ENCODE results near the gene IMP3.
A peak's percentile ranks its signal among the peaks of the same experiment; 100 is the strongest.
"Not testable (repeated sequence)": the region's sequence is repeated elsewhere in the genome, so short reads cannot be mapped to it uniquely, and the experiment has no call there.

The IMP3 gene

GRCh38 chr15:75639709-75640482, at the start of gene IMP3:
Gene IMP3, minus strand, starts transcription at chr15:75640224. Its CDS starts 56 bp downstream, at chr15:75640168.
- peak; percentile 94 for DNase-seq

GRCh38 chr15:75689429-75689828, 49.4 kb upstream of the IMP3 start:
- DNase-seq = not testable (repeated sequence)

- no peak for DNase-seq
Observed at GRCh38 chr15:75688831-75689230, 48.8 kb upstream of the IMP3 start.

- no peak for DNase-seq
Observed at GRCh38 chr15:75688278-75688557, 48.2 kb upstream of the IMP3 start.

GRCh38 chr15:75687486-75688277, 47.7 kb upstream of the IMP3 start:
- DNase-seq = no peak

- DNase-seq = not testable (repeated sequence)
Observed at GRCh38 chr15:75686212-75686642, 46.2 kb upstream of the IMP3 start.

GRCh38 chr15:75685195-75685594, 45.2 kb upstream of the IMP3 start:
- DNase-seq = no peak

- DNase-seq = no peak
Observed at GRCh38 chr15:75684648-75685047, 44.6 kb upstream of the IMP3 start.

GRCh38 chr15:75683646-75684312, 43.8 kb upstream of the IMP3 start:
- DNase-seq = not testable (repeated sequence)

GRCh38 chr15:75682181-75683135, 42.4 kb upstream of the IMP3 start:
- no peak for DNase-seq

GRCh38 chr15:75680007-75680789, 40.2 kb upstream of the IMP3 start:
- no peak for DNase-seq

GRCh38 chr15:75678324-75678690, 38.3 kb upstream of the IMP3 start:
- DNase-seq = not testable (repeated sequence)

GRCh38 chr15:75677465-75678323, 37.7 kb upstream of the IMP3 start:
- DNase-seq = no peak

- DNase-seq = no peak
Observed at GRCh38 chr15:75676688-75677464, 36.9 kb upstream of the IMP3 start.

- no peak for DNase-seq
Observed at GRCh38 chr15:75675579-75676404, 35.8 kb upstream of the IMP3 start.

GRCh38 chr15:75674366-75674765, 34.3 kb upstream of the IMP3 start:
- no peak for DNase-seq

- DNase-seq = no peak
Observed at GRCh38 chr15:75673426-75674235, 33.6 kb upstream of the IMP3 start.

Data from NCI-H2081 treated with DMSO at 0.1 percent for 48 hours (cell line).